GM18870 (cell line): ENCODE measurements around the gene PLOD1.
"Not testable (repeated sequence)": the region's sequence is repeated elsewhere in the genome, so short reads cannot be mapped to it uniquely, and the experiment has no call there.

Source experiments
- ATAC-seq: cut with Tn5 transposase; IDR thresholded peaks from one replicate; pipeline ENCODE4 v1.9.1; 2021; ENCODE audit warnings: moderate library complexity; ENCODE audit not compliant: unreplicated experiment

Gene PLOD1

DNA sequence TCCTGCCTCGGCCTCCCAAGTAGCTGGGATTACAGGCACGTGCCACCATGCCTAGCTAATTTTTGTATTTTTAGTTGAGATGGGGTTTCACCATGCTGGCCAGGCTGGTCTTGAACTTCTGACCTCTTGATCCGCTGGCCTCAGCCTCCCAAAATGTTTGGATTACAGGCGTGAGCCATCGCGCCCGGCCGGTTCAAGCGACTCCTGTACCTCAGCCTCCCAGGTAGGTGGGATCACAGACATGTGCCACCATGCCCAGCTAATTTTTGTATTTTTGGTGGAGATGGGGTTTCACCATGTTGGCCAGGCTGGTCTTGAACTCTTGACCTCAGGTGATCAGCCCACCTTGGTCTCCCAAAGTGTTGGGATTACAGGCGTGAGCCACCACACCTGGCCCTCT lies 1.2 kb downstream of the PLOD1 start:
- ATAC-seq: not testable (repeated sequence)

GRCh38 chr1:11938722-11939526 lies 4.4 kb downstream of the PLOD1 start:
- ATAC-seq: no peak

- ATAC-seq: not testable (repeated sequence)
Observed at GRCh38 chr1:11939794-11940193, 5.3 kb downstream of the PLOD1 start.

- no peak for ATAC-seq
Observed at GRCh38 chr1:11940260-11940921, 5.9 kb downstream of the PLOD1 start.

DNA sequence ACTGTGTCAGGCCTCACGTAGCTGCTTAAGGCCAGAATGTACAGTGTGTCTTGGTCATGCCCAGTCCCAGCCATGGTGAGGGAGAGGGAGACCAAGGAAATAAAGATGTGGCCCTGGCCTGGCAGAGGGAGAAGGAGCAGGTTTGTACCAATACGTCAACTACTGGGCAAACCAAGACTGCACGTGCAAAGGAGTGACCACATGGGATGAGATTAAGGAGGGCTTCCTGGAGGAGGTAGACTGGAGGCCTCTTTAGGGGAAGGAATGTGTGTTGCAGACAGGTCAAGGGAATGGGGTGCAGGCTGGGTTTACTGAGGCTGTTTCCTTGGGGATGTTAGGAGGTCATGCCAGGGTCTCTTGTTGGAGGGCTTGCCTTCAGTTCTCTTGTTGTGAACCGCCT lies 7.8 kb downstream of the PLOD1 start:
- no peak for ATAC-seq

- no peak for ATAC-seq
Observed at GRCh38 chr1:11943619-11944018, 9.1 kb downstream of the PLOD1 start.

DNA sequence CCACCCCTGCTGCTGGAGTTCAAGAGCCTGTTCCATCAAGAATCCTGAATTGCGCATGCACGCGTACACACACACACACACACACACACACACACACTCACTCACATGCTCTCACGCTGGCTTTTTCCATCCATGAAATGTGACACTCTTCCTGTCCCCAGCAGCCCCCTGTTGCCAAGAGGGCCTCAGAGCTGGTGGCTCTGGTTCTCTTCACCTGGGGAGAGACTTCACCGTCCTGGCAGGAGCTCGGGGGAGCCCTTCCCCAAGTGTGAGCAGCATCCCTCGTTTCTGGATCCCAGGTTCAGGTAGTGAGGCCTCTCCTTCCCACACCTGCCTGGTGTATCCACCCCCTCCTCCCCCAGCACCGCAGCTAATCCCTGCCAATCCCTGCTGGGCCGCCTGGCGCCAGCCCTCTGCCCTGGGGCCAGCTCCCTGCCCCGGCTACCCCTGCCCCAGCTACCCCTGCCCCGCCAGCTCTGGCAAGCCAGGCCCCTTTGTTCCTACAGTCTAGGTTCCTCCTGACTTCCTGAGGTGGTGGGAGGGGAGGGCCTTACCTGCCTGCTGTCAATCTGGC lies 9.9 kb downstream of the PLOD1 start:
- ATAC-seq: no peak

DNA sequence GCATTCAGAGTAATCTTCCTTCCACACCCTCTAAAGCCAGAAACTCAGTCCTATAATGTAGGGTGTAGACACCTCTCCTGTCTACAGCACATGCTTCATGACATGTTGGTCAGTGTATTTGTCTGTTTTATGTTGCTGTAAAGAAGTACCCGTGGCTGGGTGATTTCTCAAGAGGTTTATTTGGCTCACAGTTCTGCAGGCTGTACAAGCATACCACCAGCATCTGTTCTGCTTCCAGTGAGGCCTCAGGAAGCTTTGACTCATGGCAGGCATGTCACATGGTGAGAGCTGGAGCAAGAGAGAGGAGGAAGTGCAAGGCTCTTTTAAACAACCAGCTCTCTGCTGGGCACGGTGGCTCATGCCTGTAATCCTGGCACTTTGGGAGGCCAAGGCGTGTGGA lies 12.1 kb downstream of the PLOD1 start:
- ATAC-seq: no peak

DNA sequence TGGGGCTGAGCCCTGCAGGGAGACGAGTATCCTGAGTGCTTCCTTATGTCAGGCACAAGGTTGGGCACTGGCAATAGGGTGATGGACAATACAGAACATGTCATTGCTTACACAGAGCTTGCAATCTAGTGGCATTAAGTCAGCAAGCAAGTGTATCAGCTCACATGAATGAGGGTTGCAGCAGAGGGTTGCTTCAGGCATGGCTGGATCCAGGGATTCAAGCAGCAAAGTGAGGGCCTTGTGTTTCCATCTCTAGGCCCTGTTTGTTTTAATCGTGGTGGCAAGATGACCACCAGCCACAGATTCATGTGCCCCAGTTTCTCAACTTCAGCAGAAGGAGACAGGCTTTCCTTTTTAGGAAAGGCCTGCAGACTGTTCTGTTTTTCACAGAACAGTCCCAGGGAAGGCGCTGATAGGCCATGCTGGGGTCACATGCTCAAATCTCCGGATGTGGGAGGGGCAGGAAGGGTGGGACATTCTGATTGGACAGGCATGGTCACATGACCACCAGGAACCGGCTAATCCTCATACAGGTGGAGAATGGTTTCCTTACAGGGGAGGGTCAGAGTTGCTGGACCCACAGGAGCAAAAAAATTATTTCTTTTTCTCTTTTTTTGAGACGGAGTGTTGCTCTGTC lies 14.4 kb downstream of the PLOD1 start:
- ATAC-seq: no peak

GRCh38 chr1:11951901-11952300 lies 17.4 kb downstream of the PLOD1 start:
- ATAC-seq: no peak

DNA sequence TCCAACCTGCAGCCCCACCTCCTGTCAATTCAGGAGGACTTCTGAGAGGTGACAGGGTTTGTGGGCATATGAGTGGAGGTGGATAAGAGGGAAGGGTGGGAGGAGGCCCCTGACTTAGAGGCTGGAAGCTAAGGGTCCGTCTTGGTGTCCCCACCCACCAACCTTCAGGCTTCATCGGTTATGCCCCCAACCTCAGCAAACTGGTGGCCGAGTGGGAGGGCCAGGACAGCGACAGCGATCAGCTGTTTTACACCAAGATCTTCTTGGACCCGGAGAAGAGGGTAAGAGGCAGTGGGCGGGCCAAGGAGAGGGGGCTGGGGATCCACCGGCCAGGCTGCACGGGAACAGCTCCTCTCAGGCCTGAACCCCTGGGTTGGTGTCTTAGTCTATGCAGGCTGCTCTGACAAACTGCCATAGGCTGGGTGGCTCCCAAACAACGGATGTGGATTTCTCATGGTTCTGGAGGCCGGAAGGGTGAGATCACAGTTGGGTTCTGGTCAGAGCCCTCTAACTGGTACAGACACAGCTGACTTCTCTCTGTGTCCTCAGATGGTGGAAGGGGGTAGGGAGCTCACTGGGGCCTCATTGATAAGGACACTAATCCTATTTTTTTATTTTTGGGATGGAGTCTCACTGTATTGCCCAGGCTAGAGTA lies 18.1 kb downstream of the PLOD1 start:
- ATAC-seq: no peak

DNA sequence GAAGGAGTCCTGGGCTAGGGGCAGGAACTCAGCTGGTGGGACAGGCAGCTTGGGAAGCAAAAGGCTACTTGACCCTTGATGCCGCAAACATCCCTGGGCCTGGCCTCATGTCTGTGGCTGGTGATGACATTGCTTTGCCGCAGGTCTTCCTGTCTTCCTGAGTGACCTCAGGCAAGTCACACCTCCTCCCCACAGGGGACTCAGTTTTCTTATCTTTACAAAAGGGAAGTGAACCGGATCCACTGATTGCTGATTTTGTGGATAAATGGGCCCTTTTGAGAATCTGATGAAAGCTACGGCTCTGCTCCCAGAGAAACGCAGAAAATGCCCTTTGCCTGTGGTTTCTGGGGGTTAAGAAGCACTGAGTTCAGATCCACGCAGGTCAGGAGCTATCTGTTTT lies 20.7 kb downstream of the PLOD1 start:
- no peak for ATAC-seq

GRCh38 chr1:11957398-11957797 lies 22.9 kb downstream of the PLOD1 start:
- ATAC-seq: no peak

- ATAC-seq: no peak
Observed at GRCh38 chr1:11957897-11958296, 23.4 kb downstream of the PLOD1 start.

- ATAC-seq: no peak
Observed at GRCh38 chr1:11960276-11960675, 25.8 kb downstream of the PLOD1 start.

GRCh38 chr1:11960715-11961114 lies 26.2 kb downstream of the PLOD1 start:
- ATAC-seq: no peak

DNA sequence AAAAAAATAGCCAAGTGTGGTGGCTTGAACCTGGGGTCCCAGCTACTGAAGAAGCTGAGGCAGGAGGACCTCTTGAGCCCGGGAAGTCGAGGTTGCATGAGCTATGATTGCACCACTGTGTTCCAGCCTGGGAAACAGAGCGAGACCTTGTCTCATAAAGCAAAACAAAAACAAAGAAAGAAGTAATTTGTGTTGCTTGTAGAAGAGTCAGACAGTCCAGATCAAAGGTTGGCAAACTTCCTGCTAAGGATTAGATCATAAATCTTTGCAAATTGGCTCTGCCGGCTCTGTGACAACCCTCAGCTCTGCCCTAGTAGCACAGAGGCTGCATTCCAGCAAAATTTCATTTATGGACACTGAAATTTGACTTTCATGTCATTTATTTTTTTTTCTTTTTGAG lies 26.7 kb downstream of the PLOD1 start:
- ATAC-seq: no peak

GRCh38 chr1:11963622-11964021 lies 29.1 kb downstream of the PLOD1 start:
- no peak for ATAC-seq

DNA sequence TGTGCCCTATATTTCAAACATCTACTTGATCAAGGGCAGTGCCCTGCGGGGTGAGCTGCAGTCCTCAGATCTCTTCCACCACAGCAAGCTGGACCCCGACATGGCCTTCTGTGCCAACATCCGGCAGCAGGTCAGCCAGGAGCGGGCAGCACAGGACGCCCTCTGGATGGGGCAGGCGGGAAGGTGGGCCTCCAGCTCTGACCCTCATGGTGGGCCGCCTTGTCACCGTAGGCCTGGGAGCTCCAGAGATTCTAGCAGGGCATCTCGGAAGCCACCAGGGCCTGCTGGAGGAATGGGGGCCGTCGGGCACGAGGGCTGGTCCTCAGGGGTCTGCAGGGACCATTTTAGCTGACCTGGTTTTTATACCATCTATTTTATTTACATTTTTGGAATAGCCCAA lies 30.1 kb downstream of the PLOD1 start:
- no peak for ATAC-seq

GRCh38 chr1:11967028-11967547 lies 32.6 kb downstream of the PLOD1 start:
- no peak for ATAC-seq
